ENCODE data around the gene ACTL10.
A peak's percentile ranks its signal among the peaks of the same experiment; 100 is the strongest.

ACTL10 gene

DNA sequence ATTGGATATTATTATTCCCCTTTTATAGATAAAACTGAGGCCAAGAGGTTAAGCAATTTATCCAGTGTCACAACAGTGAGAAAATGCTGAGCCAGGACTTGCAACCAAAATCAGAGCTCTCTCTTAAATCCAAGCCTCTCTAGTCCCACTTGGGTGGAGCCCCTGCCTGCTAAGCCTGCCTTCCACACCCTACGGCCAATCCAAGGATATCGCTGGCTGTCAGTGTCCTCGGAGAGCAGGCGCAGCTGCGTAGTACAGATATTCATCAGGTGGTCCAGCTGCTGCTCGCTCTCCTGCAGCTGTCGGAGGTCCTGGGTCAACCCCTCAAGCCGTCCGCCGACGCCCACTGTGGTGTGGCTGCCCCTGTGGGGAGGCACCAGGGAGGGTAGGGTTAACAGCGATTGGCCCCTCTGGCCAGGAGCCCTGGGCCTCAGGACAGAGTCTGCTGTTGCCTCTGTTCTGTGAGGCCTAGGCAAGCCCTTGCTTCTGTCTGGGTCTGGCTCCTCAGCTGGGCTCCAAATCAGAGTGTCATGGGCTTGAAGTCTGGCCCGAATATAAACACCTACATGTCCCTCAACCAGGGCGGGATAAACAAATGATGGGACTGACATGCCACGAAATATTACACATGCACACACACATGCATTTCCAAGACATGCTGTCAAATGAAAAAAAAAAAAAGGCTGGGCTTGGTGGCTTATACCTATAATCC lies 11.4 kb downstream of the ACTL10 start:
- DNase-seq (ENCODE audit: low spot score) = no peak

DNA sequence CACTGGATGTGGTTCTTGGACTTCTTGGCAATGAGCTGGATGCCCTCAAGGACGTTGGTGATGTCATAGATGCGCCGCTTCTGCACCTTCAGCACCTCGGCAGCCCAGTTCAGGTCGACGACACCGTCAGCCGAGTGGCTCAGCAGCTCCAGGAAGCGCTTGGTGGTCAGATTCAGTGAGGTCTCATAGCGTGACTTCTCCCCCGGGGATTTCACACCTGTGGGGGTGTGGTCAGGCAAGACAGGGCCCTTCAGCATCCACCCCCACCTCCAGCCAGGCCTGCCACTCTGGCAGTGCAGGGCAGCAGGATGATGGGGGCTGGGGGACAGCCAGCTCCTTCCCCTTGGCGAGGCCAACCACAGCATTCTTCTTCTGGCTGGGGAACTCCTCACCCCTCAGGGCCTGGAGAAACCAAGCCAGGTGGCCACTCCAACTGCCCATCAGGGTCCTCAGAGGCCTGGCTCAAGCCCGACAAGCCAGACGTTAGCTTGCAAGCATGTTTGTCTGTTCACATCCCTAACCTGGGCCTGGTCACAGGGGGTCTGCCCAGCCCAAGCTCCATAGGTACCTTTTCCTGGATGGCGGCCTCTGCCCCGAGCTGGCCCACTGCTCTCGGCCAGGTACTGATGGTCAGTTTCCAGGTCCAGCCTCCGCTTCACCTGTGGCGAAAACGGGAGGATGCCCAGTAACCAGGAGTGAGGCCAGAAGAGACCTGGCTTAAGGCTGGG lies 13.2 kb downstream of the ACTL10 start:
- DNase-seq (ENCODE audit: low spot score) = no peak

DNA sequence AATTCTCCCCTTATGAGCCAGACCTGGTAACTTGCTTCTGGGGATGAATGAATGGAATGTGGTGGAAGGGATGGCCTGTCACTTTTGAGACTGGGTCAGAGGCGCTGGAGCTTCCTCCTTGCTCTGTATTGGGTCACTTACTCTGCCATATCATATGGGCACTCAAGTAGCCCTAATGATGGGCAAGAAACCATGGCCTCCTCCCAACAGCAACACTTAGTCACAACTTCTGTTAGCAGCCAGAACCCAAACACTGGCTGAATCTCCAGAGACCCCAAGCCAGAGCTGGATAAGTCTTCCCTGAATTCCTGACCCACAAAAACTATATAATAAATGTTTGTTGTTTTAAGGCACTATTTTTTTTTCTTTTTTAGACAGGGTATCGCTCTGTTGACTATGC lies 13.9 kb downstream of the ACTL10 start:
- no peak for DNase-seq (ENCODE audit: low spot score)

DNA sequence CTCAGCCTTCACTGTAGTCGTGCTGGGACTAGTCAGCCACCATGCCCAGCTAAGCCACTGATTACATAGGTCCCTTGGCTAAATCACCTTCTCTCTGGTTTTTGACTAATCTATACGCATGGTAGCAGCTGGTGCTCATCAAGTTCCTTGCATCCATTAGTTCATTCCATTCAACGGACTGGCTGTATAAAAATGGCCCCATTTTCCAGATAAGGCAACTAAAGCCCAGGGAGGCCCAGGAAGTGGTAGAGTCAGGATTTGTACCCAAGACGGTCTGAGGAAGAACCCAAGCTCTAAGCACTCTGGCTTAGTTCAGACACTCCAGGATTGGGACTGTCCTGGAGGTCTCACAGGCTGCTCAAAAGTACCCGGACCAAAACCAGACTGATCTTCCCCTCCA lies 14.5 kb downstream of the ACTL10 start:
- DNase-seq (ENCODE audit: low spot score) = no peak

DNA sequence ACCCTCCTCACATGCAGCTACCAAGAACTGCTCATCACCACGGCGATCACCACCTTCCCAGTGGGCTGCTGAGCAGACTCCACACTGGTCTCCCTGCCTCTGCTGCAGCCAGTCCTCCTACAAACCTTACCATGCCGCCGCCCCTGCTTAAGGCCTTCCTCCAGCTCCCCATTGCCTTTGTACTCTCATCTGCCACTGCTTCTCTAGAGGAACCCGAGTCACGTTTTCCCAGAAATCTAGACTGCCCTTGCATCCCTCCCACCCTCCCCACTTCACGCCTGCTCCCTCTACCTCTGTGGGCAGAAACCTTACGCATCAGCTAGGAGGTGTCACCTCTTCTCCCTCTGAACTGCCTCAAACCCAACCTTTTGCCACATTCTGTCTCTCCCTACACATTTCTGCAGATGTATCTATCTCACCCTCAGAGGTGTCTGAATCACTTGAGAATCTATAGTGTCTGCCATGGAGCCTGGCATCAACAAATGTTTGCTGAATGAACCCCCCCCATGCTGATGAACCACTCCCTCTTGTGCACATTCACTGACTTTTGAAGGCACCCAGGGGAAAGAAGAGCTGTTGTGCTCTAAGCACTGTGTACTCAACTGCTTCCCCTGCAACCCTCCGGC lies 15.1 kb downstream of the ACTL10 start:
- DNase-seq (ENCODE audit: low spot score) = no peak

DNA sequence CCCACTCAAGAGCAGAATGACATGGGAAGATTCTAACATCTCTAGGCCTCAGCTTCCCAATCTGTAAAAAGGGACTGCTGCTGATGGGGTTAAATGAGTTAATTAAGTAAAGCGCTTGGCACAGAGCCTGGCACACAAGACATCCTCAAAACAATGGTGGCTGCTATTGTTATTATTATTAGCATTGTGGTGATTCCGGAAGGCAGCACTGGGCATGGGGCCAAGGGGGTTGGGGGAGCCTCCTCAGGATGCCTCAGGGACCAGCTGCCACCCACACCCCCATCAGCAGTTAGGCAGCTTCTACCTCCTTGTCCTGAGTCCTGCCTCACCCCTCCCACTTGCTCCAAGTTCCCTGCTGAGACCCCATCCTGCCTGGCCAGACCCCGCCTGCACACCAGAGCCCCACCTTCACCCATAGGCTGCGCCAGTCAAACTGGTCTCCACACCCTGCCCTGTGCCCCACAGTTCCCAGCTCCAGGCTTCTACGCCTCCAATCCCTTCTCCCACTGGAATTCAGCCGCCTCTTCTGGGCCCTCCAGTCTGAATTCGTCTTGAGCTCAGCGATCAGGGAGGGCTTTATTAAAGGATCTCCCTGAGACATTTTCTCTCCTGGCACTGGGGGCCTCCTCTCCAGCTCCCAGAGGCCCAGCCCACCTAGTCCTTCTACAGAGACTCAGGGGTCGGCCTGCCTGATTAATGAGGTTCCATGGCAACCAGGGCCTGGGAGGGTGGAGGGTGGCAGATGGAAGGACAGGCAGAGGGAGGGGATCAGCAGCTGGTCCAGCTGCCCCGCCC lies 18.0 kb downstream of the ACTL10 start:
- DNase-seq (ENCODE audit: low spot score) = no peak

DNA sequence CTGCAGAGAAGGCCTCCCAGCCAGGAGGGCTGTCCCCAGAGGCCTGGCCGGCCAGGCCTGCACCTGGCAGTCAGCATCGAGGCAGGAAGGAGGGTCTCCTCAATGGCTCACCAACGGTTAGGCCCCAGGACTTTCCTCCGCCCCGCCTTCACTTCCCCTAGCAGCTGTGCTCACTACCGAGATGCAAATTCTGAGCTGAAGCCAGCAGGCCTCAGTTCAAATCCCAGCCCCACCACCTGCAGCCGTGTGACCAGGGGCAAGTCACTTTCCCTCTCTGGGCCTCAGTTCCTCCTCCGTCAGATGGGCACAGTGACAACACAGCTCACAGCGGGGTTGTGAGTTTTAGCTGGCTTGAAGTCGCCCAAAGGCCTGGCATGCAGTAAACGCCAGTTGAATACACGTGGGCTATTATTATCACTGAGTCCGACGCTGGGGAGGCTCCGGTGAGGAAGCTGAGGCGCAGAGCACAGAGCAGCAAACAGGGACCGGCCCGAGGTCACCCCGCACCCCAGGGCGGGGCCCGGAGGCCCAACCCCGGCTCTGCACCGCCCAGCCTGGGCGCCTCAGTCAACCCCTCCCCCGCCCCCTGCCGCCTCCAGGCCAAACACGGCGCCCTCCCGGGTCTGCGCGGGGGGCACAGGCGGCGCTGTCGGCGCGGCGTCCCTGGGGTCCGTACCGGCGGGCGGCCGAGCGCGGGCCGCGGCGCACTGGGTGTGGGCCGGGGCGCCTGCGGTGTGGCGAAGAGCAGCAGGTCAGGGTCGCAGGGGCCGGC lies 18.8 kb downstream of the ACTL10 start:
- DNase-seq (ENCODE audit: low spot score) = peak; percentile 57

DNA sequence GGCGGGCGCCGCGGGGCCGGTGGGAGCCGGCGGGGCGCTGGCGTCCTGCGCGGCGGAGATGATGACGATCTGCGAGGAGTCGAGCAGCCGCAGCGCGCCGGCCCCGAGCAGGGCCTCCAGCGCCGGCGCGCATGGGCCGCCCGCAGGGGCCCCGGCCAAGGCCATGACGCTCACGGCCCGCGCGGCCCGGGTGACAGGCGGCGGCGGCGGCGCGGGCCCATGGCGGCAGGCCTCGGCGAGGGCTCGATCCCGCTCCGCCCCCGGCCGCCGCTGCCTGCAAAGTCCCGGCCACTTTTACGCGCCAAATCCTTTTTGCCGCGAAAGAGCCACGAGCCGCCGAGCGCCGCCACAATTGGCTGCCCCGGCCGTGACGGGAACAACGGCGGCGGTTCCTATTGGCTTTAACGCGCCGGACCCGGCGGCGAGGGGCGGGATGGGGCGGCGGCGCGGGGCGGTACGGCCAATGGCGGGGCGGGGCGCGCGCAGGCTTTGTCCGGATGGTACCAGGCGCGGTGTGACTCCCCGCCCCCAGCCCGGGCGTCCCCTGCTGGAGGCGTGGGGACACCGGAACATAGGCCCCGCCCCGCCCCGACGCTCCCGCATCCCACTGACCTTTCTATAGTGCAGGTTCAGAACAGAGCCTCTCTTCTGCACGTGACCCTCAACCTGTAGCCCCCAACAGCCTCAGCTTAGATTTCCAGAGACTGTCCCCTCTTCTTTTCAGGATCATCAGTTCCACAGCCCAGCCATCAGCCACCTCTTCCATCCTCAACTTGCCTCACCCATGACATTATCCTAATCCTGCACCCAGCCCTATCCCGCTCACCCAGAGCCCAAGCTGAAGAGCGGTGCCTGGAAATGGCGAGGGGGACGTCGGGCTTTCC lies 19.6 kb downstream of the ACTL10 start, which contains the start of gene E2F1:
TSS of gene E2F1 (minus strand) at position 286 of the 884 bp plus-strand sequence. CDS start at position 165, 121 bp downstream.
- peak; percentile 88 for DNase-seq (ENCODE audit: low spot score)

DNA sequence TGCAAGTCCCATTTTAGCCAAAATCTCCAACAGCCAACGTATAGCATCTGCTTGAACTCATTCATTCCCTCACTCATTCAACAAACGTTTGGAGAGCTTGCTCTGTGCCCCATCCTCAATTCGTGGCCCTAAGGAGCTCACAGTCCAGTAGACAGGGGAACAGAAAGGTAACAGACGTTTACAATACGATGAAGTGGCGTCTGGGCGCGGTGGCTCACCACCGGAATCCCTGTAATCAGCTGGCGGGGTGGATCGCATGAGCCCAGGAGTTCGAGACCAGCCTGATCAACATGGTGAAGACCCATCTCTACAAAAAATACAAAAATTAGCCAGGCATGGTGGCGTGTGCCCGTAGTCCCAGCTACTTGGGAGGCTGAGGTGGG lies 20.2 kb downstream of the ACTL10 start:
- DNase-seq (ENCODE audit: low spot score) = no peak

DNA sequence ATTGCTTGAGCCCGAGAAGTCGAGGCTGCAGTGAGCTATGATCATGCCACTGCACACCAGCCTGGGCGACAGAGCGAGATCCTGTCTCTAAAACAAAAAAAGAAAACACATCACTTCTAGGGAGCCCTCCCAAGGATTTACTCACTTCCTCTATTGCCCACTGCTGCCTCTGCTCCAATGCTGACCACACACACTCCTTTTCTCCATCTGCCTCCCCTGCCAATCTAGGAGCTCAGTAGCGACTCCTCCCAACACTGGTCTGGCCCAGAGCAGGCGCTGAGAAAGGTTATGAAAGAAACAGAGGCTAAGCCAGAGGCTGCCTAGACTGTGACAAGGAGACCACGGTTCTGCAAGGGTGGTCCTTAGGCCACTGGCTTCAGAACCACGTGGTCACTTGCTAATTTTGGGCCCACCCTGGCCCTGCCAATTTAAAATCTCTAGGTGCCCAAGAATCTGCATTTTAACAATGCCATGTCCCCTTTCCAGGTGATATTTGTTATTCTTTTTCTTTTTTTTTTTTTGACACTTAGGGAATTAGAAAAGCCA lies 20.7 kb downstream of the ACTL10 start:
- no peak for DNase-seq (ENCODE audit: low spot score)

DNA sequence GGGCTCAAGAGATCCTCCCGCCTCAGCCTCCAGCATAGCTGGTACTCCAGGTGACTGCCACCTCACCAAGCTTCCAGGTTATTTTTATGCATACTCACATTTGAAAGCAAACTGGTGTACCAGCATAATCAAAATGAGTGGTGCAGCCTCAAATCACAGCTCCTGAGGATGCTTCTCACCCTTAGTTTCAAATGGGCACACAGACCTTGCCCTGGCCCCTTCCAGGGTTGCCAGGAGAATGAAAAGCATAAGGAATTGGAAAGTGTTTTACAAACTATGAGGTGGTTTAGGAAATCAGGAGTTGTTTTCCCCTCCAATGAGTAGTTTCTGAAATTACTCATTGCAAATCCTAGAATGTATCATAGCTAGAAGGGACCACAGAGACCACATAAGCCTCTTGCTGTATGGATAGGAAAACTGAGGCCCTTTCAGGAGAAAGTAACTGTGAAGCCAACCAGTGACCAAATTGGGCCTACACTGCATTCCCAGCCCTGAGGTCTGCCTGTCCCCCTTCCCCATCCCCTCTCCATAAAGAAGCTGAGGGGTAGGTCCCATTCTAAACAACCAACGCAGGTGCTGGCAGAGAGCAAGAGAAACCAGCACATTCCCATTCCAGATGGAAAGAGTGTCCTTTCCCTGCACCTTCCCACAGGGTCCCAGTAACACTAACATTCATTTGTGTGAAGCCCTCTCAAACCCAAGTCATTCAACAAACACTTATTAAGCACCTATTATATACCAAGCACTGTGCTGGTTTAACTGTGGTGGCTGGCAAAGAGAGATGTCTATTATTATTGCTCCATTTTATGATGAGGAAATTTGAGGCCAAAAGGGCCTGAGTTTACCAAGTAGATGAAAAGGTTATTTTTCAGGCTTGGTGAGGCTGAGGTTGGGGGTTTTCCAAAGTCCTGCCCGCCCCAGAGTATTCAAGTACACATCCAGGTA lies 21.5 kb downstream of the ACTL10 start:
- peak; percentile 18 for DNase-seq (ENCODE audit: low spot score)

DNA sequence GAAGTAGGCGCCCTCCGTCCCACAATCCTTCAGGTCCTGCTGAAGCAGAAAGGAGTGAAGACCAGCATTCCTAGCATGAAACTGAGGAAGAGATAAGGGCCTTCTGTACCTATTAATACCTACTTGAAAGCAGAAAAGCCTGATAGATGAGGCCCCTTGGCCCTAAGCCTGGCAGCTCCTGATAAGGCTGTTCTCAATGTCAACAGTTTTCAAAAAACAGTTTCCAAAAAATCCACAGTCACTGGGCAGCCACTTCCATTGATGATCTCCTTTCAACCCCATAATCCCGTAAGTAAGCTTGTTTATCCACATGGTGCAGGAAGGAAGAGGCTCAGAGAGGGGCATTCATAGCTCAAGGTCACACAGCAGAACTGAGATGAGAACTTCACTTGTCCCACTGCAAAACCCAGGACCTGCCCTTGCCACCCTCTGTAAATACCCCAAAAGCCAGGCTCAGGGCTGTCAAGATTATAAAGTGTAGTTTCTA lies 22.2 kb downstream of the ACTL10 start:
- DNase-seq (ENCODE audit: low spot score) = peak; percentile 81

DNA sequence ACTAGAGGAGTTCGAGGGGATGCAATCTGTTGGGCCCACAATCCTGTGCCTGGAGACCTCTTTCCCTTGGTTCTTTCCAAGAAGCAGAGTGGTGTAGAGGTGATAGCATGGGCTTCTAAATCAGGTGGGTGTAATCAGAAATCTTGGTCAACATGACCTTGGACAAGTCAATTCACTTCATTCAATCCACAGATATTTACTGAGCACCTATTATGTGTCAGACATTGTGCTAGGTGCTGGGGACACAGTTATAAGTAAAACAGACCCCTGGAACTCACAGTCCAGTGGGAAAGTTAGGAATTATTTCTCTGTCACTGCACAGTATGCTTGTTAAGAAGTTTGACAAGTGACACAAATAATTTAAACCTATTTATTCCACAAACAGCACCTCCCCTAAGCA lies 22.8 kb downstream of the ACTL10 start:
- no peak for DNase-seq (ENCODE audit: low spot score)

DNA sequence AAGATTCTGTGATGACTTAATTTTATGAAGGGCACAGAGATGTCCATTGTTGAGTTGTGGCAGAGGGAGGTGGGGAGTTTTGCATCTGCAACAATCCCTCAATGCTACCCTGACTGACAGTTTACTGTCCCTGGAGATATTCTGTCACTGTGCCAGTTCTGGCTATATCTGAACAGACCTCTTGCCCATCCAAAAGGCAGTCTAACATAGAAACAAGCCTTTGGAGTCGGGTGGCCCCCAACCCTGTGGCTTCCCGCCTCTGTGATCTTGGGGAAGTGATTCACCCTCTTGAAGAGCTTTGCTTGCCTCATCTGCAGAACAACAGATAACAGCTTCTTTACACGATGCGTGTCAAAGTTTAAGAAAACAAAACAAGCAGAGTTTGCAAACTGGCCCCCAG lies 23.2 kb downstream of the ACTL10 start:
- peak; percentile 67 for DNase-seq (ENCODE audit: low spot score)

DNA sequence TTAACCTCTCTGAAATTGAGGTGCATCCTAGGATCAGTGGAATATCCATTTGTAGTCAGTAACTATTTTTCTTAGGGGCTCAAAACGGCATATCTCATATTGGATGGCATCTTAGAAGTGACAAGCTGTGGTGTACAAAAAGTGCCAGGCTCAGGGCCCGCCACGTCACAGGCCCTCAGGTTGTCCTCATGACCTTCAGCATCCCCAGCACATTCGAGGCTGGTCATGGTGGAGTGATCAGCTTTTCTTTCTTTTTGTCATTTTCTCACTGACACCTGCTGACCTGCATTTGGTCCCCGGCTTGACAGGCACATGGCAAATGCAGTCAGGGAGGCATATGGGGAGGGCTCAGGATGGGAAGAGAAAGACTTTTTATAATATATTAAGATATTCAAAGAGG lies 26.5 kb downstream of the ACTL10 start:
- no peak for DNase-seq (ENCODE audit: low spot score)

DNA sequence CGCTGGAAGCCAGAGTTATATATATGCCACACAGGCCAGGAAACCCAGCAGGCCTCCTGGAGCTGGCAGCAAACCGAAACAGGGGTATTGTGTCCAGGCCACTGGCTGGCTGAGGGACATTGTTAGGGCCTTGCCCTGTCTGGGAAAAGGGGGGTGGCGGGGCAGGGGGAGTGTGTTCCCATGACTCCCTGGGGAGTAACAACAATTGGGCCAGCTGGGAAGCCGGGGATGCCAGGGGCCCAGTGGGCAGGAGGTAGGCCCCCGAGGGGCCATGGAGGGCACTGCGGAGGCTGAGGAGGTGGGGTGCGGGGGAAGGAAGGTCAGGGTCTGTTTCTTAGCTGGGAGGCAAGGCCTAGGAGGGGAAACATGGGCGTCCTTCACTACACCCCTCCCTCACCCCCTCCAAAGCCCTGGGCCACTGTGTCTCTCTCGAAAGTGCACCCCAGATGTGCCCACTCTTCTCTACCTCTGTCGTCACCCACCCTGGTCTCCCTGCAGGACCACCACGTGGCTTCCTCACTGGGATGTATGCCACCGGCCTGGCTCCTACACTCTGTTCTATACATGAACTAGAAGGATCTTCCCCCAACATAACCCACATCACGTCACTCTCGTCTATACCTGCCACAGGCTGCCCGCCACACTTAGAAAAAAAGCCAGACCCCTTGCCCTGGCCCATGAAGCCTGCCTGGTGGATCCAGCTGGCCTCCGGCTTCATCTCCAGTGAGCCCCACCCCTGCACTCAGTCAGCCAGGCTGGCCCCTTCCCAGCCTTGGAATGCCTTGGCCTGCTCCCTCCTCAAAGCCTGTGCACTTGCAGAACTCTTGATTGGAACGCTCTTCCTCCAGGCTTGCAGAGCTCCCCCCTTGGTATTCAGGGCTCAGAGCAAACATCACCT lies 27.2 kb downstream of the ACTL10 start:
- DNase-seq (ENCODE audit: low spot score) = no peak

DNA sequence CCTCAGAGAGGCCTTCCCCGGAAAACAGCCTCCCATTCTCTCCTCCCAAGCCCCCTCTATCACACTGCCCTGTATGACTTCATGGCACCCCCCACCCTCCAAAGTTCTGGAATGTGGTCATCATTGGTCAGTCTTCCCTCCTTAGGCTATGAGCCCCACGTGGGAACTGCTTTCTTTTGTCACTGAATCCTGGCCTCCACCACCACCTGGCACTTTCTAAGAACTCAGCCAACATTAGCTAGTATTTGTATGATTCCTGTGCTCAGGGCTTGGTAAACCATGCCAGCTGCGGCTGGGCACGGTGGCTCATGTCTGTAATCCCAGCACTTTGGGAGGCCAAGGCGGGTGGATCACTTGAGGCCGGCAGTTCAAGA lies 27.9 kb downstream of the ACTL10 start:
- no peak for DNase-seq (ENCODE audit: low spot score)

DNA sequence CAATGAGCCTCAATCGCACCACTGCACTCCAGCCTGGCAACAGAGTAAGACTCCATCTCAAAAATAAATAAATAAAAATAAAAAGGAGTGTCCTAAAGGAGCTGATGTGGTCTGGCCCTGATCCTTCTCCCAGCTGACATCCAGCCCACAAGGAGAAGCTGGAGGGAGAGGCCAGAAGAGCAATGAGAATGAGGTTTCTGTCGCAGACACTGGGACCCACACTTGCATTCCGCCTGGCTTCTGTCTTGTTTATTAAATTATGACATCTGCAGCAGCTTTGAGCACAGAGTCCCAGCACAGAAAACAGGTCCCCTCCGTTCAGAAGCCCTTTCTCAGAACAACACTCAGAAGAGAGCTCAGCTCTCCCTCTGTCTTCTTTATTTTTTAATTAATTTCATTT lies 29.7 kb downstream of the ACTL10 start:
- no peak for DNase-seq (ENCODE audit: low spot score)

Measured in hematopoietic multipotent progenitor cell treated with erythropoietin and hydrocortisone succinate and interleukin-3 and kit ligand, for 17 days (in vitro differentiated cells).